Measurements from ENCODE around the gene KCNG2. TPM values are rescaled to one million over a fixed set of nuclear protein-coding genes. Genes with fewer than 3 reads are reported as not detected.

KCNG2 gene
- total RNA-seq, 2 experiments from 2014 or later, result not detected

DNA sequence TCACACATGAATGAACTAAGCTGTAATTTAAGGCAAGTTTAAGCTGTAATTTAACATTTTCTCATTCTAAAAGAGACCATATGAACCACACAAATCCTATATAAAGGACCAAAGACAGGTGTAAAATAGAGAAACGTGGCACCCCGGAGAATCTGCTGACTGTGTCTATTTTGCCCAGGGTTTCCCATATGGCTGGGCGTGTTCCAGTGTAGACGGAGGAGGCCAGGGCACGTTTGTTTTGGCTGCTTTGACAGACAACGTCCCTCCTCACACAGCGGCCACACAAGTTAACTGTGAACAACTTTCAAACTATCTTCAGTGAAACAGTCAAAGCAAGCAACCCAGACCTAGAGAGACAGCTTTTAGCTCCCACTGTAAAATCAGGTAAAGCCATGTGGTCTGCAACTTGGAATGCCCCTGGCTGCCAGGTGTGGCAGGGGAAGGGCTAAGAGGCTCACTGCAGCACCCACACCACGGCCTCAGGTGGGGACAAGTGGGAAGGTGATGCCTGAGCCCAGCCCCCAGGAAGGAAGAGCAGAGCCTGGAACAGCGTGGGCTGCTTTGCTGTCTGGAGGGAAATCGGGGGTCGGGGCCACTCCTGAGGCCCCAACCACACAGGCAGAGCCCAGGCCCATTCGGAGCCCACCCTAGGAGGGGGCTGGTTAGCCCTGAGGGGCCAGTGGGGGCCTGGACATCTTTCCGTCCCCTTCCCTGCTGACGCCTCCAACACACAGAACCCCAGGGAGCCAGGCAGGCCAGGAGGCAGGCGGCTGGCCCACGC is 113.0 kb downstream of the KCNG2 start:
- Histone ChIP-seq H3K27ac (ENCODE audit: low read depth, low read length, poor library complexity, severe bottlenecking) (no peak overlapping the region), H3K9me2 (ENCODE audit: insufficient read depth, low read length) (no peaks in the 10 kb centered on the region), H3K4me1 (ENCODE audit: insufficient read depth, low read length, poor library complexity, severe bottlenecking) (no peaks in the 10 kb centered on the region), H3K9me3 (ENCODE audit: low read length) (no peaks in the 10 kb centered on the region), H4K20me1 (ENCODE audit: insufficient read depth, low read length) (no peaks in the 10 kb centered on the region), H3K79me2 (ENCODE audit: insufficient read depth, low read depth, low read length) (no peaks in the 10 kb centered on the region), H3K4me2 (ENCODE audit: low read length) (no peak overlapping the region), H3K4me3 (ENCODE audit: low read depth, low read length, poor library complexity, severe bottlenecking) (no peak overlapping the region), H2AFZ (ENCODE audit: low read length) (no peak overlapping the region), H3K36me3 (ENCODE audit: insufficient read depth, low read length) (no peaks in the 10 kb centered on the region)
- CTCF ChIA-PET (ENCODE audit: unreplicated experiment), result no interaction called here
- intact Hi-C loops (cut with micrococcal nuclease; ENCODE audit: unreplicated experiment), result no loop called here
- TF ChIP-seq EZH2phosphoT487 (IDR thresholded peaks at IDR 0.05; ENCODE audit: borderline replicate concordance, low read depth, low read length), result no peak
- TF ChIP-seq, protein P1, sequence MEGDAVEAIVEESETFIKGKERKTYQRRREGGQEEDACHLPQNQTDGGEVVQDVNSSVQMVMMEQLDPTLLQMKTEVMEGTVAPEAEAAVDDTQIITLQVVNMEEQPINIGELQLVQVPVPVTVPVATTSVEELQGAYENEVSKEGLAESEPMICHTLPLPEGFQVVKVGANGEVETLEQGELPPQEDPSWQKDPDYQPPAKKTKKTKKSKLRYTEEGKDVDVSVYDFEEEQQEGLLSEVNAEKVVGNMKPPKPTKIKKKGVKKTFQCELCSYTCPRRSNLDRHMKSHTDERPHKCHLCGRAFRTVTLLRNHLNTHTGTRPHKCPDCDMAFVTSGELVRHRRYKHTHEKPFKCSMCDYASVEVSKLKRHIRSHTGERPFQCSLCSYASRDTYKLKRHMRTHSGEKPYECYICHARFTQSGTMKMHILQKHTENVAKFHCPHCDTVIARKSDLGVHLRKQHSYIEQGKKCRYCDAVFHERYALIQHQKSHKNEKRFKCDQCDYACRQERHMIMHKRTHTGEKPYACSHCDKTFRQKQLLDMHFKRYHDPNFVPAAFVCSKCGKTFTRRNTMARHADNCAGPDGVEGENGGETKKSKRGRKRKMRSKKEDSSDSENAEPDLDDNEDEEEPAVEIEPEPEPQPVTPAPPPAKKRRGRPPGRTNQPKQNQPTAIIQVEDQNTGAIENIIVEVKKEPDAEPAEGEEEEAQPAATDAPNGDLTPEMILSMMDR (conservative IDR thresholded peaks at IDR 0.05; ENCODE audit: low read length), result no peak
- DNase-seq (ENCODE audit: low spot score), result no peak
- POLR2A ChIA-PET, result no interaction called here
- no TSS peak for BruUV-seq (replicated peaks)

DNA sequence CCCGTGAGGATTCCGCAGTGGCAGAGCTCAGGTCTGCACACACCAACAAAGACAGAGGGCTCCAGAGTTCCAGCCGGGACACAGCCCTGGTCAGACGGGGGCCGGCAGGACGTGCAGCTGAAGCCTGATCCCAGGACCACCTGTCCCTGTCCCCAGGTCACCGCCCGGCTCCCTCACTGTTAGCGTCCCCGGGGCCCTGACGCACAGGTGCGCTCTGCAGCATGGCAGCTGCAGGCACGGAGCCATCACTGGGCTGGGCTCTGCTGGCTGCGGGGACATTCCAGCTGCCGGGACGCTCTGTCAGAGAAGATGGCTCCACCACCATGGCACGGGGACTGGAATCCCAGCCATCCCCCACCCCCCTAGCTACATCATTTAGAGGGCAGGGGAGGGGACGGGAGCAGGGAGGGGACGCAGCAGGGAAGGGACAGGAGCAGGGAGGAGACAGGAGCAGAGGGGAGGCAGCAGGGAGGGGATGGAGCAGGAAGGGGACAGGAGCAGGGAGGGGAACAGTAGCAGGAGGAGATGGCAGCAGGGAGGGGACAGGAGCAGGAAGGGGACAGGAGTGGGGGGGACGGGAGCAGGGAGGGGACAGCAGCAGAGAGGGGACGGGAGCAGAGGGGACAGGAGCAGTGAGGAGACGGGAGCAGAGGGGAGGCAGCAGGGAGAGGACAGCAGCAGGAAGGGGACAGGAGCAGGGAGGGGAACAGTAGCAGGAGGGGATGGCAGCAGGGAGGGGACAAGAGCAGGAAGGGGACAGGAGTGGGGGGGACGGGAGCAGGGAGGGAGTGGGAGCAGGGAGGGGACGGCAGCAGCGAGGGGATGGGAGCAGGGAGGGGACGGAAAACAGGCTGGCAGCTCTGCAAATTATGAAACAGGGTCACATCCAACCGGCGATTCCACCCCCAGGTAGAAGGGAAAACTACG is 113.9 kb downstream of the KCNG2 start:
- TF ChIP-seq EZH2phosphoT487 (IDR thresholded peaks at IDR 0.05; ENCODE audit: borderline replicate concordance, low read depth, low read length), result no peak
- TF ChIP-seq, protein P1 (conservative IDR thresholded peaks at IDR 0.05; ENCODE audit: low read length), result no peak
- BruUV-seq (replicated peaks), result no TSS peak
- Histone ChIP-seq H3K9me2 (ENCODE audit: insufficient read depth, low read length) (no peaks in the 10 kb centered on the region), H3K9me3 (ENCODE audit: low read length) (no peaks in the 10 kb centered on the region), H3K4me1 (ENCODE audit: insufficient read depth, low read length, poor library complexity, severe bottlenecking) (no peaks in the 10 kb centered on the region), H3K79me2 (ENCODE audit: insufficient read depth, low read depth, low read length) (no peaks in the 10 kb centered on the region), H3K27ac (ENCODE audit: low read depth, low read length, poor library complexity, severe bottlenecking) (no peak overlapping the region), H4K20me1 (ENCODE audit: insufficient read depth, low read length) (no peaks in the 10 kb centered on the region), H3K36me3 (ENCODE audit: insufficient read depth, low read length) (no peaks in the 10 kb centered on the region), H3K4me3 (ENCODE audit: low read depth, low read length, poor library complexity, severe bottlenecking) (no peak overlapping the region), H2AFZ (ENCODE audit: low read length) (no peak overlapping the region), H3K4me2 (ENCODE audit: low read length) (no peak overlapping the region)
- intact Hi-C loops (cut with micrococcal nuclease; ENCODE audit: unreplicated experiment), result no loop called here
- POLR2A ChIA-PET, result no interaction called here
- CTCF ChIA-PET (ENCODE audit: unreplicated experiment), result no interaction called here
- no peak for DNase-seq (ENCODE audit: low spot score)

Measured in OCI-LY7 (cell line).